ENCODE measurements around the gene ISCU. TPM values are rescaled to one million over a fixed set of nuclear protein-coding genes. Genes with fewer than 3 reads are reported as not detected.

Gene ISCU
- total RNA-seq, 2 experiments from 2014 or later, result 88.6 to 94.3 TPM

DNA sequence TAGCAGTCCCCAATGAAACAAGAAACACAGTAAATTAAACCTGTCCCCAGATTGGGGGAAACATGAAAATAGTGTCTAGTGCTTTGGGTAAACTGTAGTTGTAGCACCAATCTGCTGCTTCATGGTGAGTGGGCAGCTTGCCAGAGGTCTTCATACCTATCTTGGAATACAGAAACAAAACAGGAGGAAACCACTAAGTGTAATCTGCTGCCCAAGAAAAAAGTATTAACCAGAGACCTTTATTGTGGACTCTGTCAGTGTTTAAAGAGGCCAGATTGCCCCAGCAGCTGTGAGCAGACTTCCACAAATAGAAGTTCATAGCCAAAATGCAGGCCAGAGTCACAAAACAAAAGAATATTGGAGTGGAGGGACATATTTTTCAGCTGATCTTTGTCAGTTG is 2.3 kb downstream of the ISCU start:
- Mint-ChIP-seq H3K36me3 (peaks cover 48% of the 10 kb centered on the region), H3K27me3 (no peaks in the 10 kb centered on the region), H3K9me3 (no peaks in the 10 kb centered on the region), H3K27ac (peak overlapping the region; percentile 42), H3K4me3 (no peak overlapping the region), H3K4me1 (ENCODE audit: low read depth) (peaks cover 59% of the 10 kb centered on the region)
- intact Hi-C loops (cut with micrococcal nuclease), result loop anchor here (10.0 kb wide), 1 partner anchor 270 kb away; no protein-coding TSS in a partner anchor
- DNase-seq, result no peak
- CTCF ChIA-PET, result interaction anchor here (0.8 to 18.8 kb wide), 10 partner anchors 11 to 386 kb away, joined by 3 to 472 read pairs (median 8); no protein-coding TSS in a partner anchor
- POLR2A ChIA-PET, result interaction anchor here (7.0 kb wide), 1 partner anchor 53 kb away, joined by 48 read pairs; no protein-coding TSS in a partner anchor

DNA sequence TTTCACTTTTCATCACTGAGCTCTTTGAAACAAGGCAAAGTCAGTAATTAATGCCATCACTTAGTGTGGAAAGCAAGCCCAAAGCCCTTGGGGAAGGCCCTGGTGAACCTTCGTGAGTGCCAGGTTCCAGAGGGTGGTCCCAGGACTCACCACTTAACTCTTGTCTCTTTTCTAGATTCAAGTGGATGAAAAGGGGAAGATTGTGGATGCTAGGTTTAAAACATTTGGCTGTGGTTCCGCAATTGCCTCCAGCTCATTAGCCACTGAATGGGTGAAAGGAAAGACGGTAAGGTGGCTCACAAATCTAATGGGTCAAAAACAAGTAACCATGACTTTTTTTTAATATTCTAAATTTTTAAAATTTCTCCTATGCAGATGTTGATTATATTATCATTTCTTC is 2.8 kb downstream of the ISCU start:
- CTCF ChIA-PET, result interaction anchor here (0.8 to 18.8 kb wide), 8 partner anchors 51 to 239 kb away, joined by 3 to 472 read pairs (median 10); no protein-coding TSS in a partner anchor
- Mint-ChIP-seq H3K4me1 (ENCODE audit: low read depth) (peaks cover 57% of the 10 kb centered on the region), H3K9me3 (no peaks in the 10 kb centered on the region), H3K27me3 (no peaks in the 10 kb centered on the region), H3K36me3 (peaks cover 46% of the 10 kb centered on the region), H3K4me3 (no peak overlapping the region), H3K27ac (peak overlapping the region; percentile 50)
- POLR2A ChIA-PET, result interaction anchor here (7.0 kb wide), 1 partner anchor 52 kb away, joined by 48 read pairs; no protein-coding TSS in a partner anchor
- DNase-seq, result no peak
- intact Hi-C loops (cut with micrococcal nuclease), result loop anchor here (10.0 kb wide), 1 partner anchor 270 kb away; no protein-coding TSS in a partner anchor

DNA sequence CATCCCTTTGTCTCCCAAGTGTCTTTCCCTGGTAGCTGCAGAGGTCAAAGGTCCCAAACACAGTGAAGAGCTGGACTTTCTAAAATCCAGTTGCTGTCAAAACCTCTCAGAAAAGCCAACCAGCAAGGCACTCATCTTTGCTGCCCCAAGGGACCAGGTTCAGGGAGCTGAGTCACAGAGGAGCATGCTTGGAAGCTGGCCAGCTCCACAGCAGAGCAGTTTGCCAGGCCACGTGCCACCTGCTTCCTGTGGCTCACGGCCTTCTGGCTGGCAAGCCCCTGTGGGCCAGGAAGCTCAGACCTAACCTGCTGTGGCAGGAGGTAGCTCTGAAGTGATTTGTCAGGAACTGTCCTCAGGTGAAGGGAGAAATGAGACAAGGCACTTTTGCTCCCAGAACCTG is 3.6 kb downstream of the ISCU start:
- Mint-ChIP-seq H3K27me3 (no peaks in the 10 kb centered on the region), H3K36me3 (peaks cover 48% of the 10 kb centered on the region), H3K27ac (peak overlapping the region; percentile 50), H3K4me1 (ENCODE audit: low read depth) (peaks cover 64% of the 10 kb centered on the region), H3K4me3 (no peak overlapping the region), H3K9me3 (no peaks in the 10 kb centered on the region)
- CTCF ChIA-PET, result interaction anchor here (0.7 to 18.8 kb wide), 5 partner anchors 50 to 385 kb away, joined by 3 to 472 read pairs (median 4); no protein-coding TSS in a partner anchor
- POLR2A ChIA-PET, result interaction anchor here (0.6 to 0.9 kb wide), 2 partner anchors 51 to 70 kb away, joined by 3 read pairs; no protein-coding TSS in a partner anchor
- intact Hi-C loops (cut with micrococcal nuclease), result loop anchor here (10.0 kb wide), 1 partner anchor 269 kb away; no protein-coding TSS in a partner anchor
- DNase-seq, result peak; percentile 85

DNA sequence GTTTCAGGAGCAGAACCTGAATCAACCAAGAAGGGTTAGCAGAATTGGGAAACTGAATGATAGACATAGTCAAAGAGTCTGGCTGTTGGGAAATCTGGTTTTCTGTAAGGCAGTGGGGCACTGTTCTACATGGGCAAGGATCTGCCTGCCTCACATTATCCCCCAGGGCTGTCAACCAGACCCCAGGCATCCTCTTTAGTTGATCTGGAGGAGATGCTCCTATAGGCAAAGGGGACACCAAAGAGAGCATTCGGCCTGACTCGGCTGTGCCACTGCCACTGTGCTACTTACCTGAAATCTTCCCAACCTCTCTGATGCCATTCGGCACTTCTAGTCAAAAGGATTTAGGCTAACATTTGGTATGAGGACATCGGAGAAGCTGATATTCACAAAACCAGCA is 4.1 kb downstream of the ISCU start:
- POLR2A ChIA-PET, result interaction anchor here (0.6 to 0.9 kb wide), 2 partner anchors 52 to 69 kb away, joined by 3 read pairs; no protein-coding TSS in a partner anchor
- H3K9me3 Mint-ChIP-seq, result no peaks in the 10 kb centered on the region
- CTCF ChIA-PET, result interaction anchor here (0.7 to 18.8 kb wide), 5 partner anchors 50 to 384 kb away, joined by 3 to 472 read pairs (median 4); no protein-coding TSS in a partner anchor
- intact Hi-C loops (cut with micrococcal nuclease), result loop anchor here (10.0 kb wide), 1 partner anchor 268 kb away; no protein-coding TSS in a partner anchor
- peak overlapping the region; percentile 50 for H3K27ac Mint-ChIP-seq
- no peak for DNase-seq
- H3K27me3 Mint-ChIP-seq, result no peaks in the 10 kb centered on the region
- H3K4me1 Mint-ChIP-seq (ENCODE audit: low read depth), result peaks cover 66% of the 10 kb centered on the region
- H3K4me3 Mint-ChIP-seq, result no peak overlapping the region
- H3K36me3 Mint-ChIP-seq, result peaks cover 48% of the 10 kb centered on the region

DNA sequence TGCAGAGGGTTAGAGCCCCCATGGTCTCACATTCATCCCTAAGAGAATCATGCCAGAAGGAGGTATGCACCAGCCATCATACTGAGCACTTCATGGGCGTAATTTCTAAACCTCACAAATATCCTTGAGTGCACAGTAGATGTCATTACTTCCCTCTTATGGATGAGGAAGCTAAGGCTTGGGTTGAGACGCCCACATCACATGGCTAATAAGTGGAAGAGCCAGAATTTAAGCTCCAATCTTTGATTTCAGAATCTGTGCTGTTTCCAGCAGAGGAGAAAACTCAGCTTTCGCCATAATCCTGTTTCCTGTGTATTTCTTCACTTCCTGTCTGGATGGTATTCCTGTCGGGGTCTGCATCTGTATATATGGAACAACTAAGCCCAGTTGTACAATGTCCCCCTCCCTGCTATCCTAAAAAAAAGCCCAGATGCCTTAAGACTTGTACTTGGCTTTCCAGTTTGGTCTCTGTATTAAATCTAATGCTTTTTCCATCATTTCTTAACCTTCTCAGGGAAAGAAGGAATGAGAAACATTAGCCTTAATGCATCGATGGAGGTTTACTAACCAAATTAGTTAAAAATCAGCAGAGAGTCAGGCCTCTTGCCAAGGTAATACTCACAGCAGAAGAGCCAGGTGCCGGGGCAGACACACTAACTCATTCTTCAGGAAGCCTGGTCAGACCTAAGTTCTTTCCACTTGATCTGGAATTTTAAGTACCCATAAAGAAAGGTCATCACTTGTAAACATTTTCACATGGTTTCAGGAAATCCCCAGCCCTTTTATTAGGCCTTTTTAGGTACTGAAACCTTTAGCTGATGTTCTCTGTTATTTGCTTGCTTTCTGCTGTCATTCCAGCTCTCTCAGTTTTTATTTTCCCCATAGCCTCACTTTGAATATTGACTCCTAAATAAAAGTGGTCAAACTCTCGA is 5.3 kb downstream of the ISCU start:
- no peaks in the 10 kb centered on the region for H3K27me3 Mint-ChIP-seq
- DNase-seq, result no peak
- H3K4me3 Mint-ChIP-seq, result no peak overlapping the region
- CTCF ChIA-PET, result interaction anchor here (1.0 to 18.8 kb wide), 5 partner anchors 49 to 236 kb away, joined by 4 to 472 read pairs (median 12); partner anchors contain the start of gene SELPLG
- intact Hi-C loops (cut with micrococcal nuclease), result loop anchor here (1.0 to 10.0 kb wide), 3 partner anchors 61 to 525 kb away; partner anchors contain the start of gene ALKBH2
- POLR2A ChIA-PET, result interaction anchor here (0.6 to 2.9 kb wide), 4 partner anchors 50 to 66 kb away, joined by 3 to 20 read pairs (median 9); partner anchors contain the start of gene SELPLG
- H3K36me3 Mint-ChIP-seq, result peaks cover 48% of the 10 kb centered on the region
- no peaks in the 10 kb centered on the region for H3K9me3 Mint-ChIP-seq
- H3K27ac Mint-ChIP-seq, result peak overlapping the region; percentile 94
- H3K4me1 Mint-ChIP-seq (ENCODE audit: low read depth), result peaks cover 71% of the 10 kb centered on the region

DNA sequence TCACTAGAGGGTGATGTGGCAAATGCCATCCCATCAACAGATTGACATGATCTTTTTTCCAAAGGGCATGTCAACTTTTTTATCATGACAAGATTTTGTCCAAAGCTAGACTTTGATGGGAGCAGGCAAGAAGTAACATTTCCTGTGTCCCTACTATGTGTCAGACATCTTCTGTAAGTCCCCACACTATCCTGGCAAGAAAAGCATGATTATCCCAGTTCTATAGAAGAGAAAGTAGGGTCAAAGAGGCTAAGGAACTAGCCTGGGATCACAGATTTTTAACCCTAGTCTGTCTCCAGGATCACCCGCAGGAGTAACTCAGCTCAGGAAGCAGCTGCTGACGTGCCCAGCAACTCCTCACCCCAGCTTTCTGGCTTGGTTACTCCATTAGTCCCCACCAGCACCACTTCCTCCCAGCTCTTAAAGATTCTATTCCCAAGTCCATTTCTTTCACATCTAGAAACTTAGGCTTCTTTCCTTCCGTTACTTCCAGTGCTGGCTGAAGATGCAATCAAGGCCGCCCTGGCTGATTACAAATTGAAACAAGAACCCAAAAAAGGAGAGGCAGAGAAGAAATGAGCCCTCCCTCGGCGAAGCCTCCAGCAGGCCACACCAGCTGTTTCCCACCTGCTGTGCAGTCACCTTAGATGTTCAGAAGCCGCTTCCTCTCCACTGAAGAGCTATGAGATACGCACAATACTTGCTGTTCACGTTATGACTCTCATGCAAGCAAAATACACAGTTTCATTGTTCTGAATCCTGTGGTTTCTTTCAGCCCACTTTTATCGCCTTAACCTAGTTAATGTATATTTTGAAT is 6.2 kb downstream of the ISCU start:
- Mint-ChIP-seq H3K27ac (peak overlapping the region; percentile 94), H3K27me3 (no peaks in the 10 kb centered on the region), H3K4me1 (ENCODE audit: low read depth) (peaks cover 80% of the 10 kb centered on the region), H3K9me3 (no peaks in the 10 kb centered on the region), H3K4me3 (peak overlapping the region; percentile 51), H3K36me3 (peaks cover 48% of the 10 kb centered on the region)
- DNase-seq, result peak; percentile 85
- intact Hi-C loops (cut with micrococcal nuclease), result loop anchor here (1.0 to 10.0 kb wide), 5 partner anchors 49 to 524 kb away; partner anchors contain the start of gene ALKBH2
- CTCF ChIA-PET, result interaction anchor here (0.7 to 18.8 kb wide), 7 partner anchors 9 to 235 kb away, joined by 3 to 472 read pairs (median 7); partner anchors contain the start of gene SELPLG
- POLR2A ChIA-PET, result interaction anchor here (0.9 to 2.9 kb wide), 5 partner anchors 10 to 65 kb away, joined by 3 to 20 read pairs (median 7); partner anchors contain the start of gene SELPLG

DNA sequence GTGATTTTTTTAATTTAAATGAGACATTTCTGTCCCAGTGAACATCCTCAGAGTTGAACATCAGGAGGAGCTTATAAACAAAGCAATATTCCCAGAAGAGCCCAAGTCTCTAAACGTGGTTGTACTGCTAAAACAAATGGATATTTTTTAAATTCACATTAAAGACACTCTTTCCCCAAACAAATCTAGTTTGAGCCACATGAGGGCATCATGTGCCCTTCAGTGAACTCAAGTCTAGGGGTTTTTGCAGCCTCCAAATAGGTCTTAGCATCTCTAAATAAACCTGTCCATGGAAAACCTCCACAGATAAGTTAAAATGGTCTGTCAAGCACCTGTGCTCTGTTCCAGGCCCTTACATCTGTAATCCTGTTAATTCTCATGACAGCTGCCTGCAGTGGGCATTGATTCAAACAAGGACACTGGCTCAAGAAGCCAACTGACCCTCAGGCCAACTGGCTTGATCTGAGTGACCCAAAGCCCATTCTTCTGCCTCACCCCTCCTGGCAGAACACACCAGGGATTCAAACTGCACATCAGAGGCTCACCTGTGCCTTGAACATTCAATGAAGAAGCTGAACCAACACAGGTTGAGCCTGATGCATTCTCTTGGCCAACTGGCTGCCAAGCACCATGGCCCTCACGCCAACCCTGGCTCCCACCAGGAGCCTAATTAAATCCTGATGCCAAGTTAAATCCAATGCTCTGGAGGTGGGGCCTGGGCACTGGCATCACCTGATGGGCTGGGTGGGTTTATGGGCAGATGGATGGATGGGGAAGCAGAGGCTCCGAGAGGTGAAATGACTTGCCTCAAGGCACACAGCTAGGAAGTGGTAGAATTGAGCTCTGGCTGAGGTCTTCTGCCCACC is 8.6 kb downstream of the ISCU start:
- Mint-ChIP-seq H3K27ac (no peak overlapping the region), H3K36me3 (peaks cover 37% of the 10 kb centered on the region), H3K27me3 (no peaks in the 10 kb centered on the region), H3K4me1 (ENCODE audit: low read depth) (peaks cover 76% of the 10 kb centered on the region), H3K4me3 (no peak overlapping the region), H3K9me3 (no peaks in the 10 kb centered on the region)
- peak; percentile 18 for DNase-seq
- ChIA-PET CTCF (interaction anchor here (2.4 to 18.8 kb wide), 3 partner anchors 45 to 232 kb away, joined by 10 to 472 read pairs (median 11); no protein-coding TSS in a partner anchor), POLR2A (interaction anchor here (2.0 kb wide), 1 partner anchor 46 kb away, joined by 6 read pairs; no protein-coding TSS in a partner anchor)
- intact Hi-C loops (cut with micrococcal nuclease), result no loop called here

DNA sequence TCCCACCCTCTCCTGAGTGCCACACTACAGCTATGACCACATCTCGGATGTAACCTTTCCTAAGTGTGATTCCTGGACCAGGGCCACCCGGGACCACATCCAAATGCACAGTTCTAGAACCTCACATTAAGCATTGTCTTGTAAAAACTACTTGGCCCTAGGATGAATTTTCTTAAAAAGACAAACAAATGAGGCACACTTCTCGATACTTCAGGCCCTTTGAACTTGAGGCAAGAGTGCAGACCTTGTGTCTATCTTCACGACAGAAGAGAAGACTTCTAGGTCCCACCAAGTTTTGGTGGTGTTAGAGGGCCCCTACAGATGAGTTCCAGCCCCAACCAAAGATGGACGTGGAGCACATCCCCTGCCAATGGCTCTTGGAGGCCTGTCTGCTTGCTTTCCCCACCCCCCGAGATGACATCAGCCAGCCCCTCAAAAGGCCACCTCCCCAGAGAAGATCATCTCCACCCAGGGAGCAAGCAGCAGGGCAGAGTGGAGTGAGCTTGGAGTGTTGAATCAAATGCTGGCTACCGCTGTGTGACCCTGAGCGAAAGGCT is 9.3 kb downstream of the ISCU start:
- H3K27me3 Mint-ChIP-seq, result no peaks in the 10 kb centered on the region
- intact Hi-C loops (cut with micrococcal nuclease), result loop anchor here (1.0 kb wide), 1 partner anchor 232 kb away; no protein-coding TSS in a partner anchor
- H3K9me3 Mint-ChIP-seq, result no peaks in the 10 kb centered on the region
- H3K4me1 Mint-ChIP-seq (ENCODE audit: low read depth), result peaks cover 71% of the 10 kb centered on the region
- H3K36me3 Mint-ChIP-seq, result peaks cover 30% of the 10 kb centered on the region
- peak; percentile 3 for DNase-seq
- ChIA-PET POLR2A (interaction anchor here (2.0 kb wide), 1 partner anchor 46 kb away, joined by 6 read pairs; no protein-coding TSS in a partner anchor), CTCF (interaction anchor here (2.4 to 18.8 kb wide), 3 partner anchors 45 to 232 kb away, joined by 10 to 472 read pairs (median 11); no protein-coding TSS in a partner anchor)
- H3K27ac Mint-ChIP-seq, result no peak overlapping the region
- H3K4me3 Mint-ChIP-seq, result no peak overlapping the region

DNA sequence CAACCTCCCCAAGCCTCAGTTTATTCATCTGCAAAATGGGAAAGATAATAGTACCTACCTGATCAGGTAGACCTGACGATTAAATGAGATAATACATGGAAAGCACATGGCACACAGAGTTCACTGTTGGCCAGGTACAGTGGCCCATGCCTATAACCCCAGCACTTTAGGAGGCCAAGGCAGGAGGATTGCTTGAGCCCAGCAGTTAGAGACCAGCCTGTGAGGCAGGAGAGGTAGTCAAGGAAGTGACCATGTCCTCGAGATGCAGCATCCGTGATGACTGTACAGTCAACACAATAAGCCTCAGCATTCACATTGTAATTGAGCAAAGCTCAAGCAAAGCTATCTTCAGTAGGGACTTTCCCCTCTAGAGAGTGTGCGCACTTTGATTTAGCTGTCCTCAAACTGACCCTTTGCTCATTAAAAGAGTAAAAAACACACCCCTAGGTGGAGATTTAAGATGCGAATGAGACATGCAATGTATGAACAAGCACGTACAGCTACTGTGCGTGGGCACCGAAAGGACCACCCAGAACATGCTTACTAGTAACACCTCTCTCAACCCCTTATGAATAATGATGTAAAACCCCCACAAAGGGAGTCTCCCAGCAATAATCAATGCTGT is 9.9 kb downstream of the ISCU start:
- Mint-ChIP-seq H3K27me3 (no peaks in the 10 kb centered on the region), H3K4me3 (no peak overlapping the region), H3K4me1 (ENCODE audit: low read depth) (peaks cover 68% of the 10 kb centered on the region), H3K27ac (no peak overlapping the region), H3K9me3 (no peaks in the 10 kb centered on the region), H3K36me3 (peaks cover 25% of the 10 kb centered on the region)
- POLR2A ChIA-PET, result interaction anchor here (1.4 kb wide), 1 partner anchor 44 kb away, joined by 8 read pairs; no protein-coding TSS in a partner anchor
- CTCF ChIA-PET, result interaction anchor here (2.4 to 18.8 kb wide), 2 partner anchors 44 to 231 kb away, joined by 11 to 472 read pairs; no protein-coding TSS in a partner anchor
- intact Hi-C loops (cut with micrococcal nuclease), result loop anchor here (1.0 kb wide), 1 partner anchor 231 kb away; no protein-coding TSS in a partner anchor
- peak; percentile 26 for DNase-seq
